Kidney (tissue), 14 donors: Measurements from ENCODE around the gene PCDH9. TPM values are rescaled to one million over a fixed set of nuclear protein-coding genes. Genes with fewer than 3 reads are reported as not detected.

Experiments
- DNase-seq, 5 donors: peaks; one replicate each; pipeline ENCODE4 v3.0.0-alpha.2; 2013 to 2020
- FAIRE-seq: peaks from 2 replicates; lab custom pipeline; 2012; peaks lifted over from hg19 to GRCh38; lab: Jason Lieb, UNC
- H3K27ac ChIP-seq, 2 donors: one replicate each; pipeline ENCODE4 v1.7.0; 2013; ENCODE audit warnings: low read depth in 2 of 2, low read length in 2 of 2, inconsistent platforms in 1 of 2
- H3K27me3 ChIP-seq: one replicate; pipeline ENCODE4 v1.7.1; 2013; ENCODE audit warnings: low read length, inconsistent platforms; ENCODE audit not compliant: control insufficient read depth, insufficient read depth
- H3K36me3 ChIP-seq, 3 donors: one replicate each; pipeline versions ENCODE4 v1.7.0 to v1.7.1; 2013; ENCODE audit warnings: low read length in 3 of 3, control low read depth in 1 of 3, inconsistent platforms in 1 of 3; ENCODE audit not compliant: insufficient read depth in 3 of 3, control insufficient read depth in 2 of 3
- H3K4me1 ChIP-seq, 3 donors: one replicate each; pipeline versions ENCODE4 v1.7.0 to v1.7.1; 2013; ENCODE audit warnings: low read length in 3 of 3, inconsistent platforms in 1 of 3, low read depth in 1 of 3; ENCODE audit not compliant: control insufficient read depth in 2 of 3, insufficient read depth in 2 of 3
- H3K4me3 ChIP-seq, 3 donors: one replicate each; pipeline versions ENCODE4 v1.7.0 to v1.8.1; 2013; ENCODE audit warnings: low read length in 3 of 3, control low read depth in 1 of 3, inconsistent platforms in 1 of 3
- H3K9ac ChIP-seq, 3 donors: one replicate each; pipeline versions ENCODE4 v1.7.0 to v1.7.1; 2013; ENCODE audit warnings: low read length in 3 of 3, control low read depth in 1 of 3, inconsistent platforms in 1 of 3
- H3K9me3 ChIP-seq, 3 donors: one replicate each; pipeline versions ENCODE4 v1.7.0 to v1.7.1; 2013; ENCODE audit warnings: low read length in 3 of 3, control low read depth in 1 of 3, inconsistent platforms in 1 of 3; ENCODE audit not compliant: control insufficient read depth in 2 of 3, insufficient read depth in 1 of 3
- CTCF ChIP-seq: IDR thresholded peaks from 3 replicates; pipeline ENCODE4 v1.5.1; 2012; ENCODE audit warnings: mild to moderate bottlenecking, moderate library complexity, borderline replicate concordance; ENCODE audit not compliant: insufficient read depth; ENCODE audit errors: extremely low read depth
- intact Hi-C: fragments of 100-400 bp; cut with DNase I; formaldehyde crosslinking; loops from one replicate; pipeline ENCODE4 v1.11.1; 2022
- polyA plus RNA-seq: library from polyadenylated mRNA; stranded (reverse); fragments of 350-450 nt; fragmentation: Illumina TruSeq; extraction: RNeasy Lipid Tissue Mini Kit (QIAGEN cat#74804); gene quantifications from one replicate; pipeline ENCODE4 v1.2.3, GENCODE V29; 2014; ENCODE audit warnings: low read depth, low replicate concordance; ENCODE audit not compliant: insufficient read depth
- total RNA-seq: library from RNA; stranded (reverse); fragmentation: NEBNext Ultra II Directional; extraction: Animal tissue kit (Norgen Biotek cat#: 25700); gene quantifications from one replicate; pipeline ENCODE4 v1.2.1, GENCODE V29; 2021
- donor health status: control.
- donor health status: control.
- donor health status: control.
- donor health status: control.
- donor health status: control.
- donor health status: DM: yes; HTN: yes; CAD: no.
- donor health status: Normal renal cell carcinoma (clear cell type).

Gene PCDH9
- total and polyA plus RNA-seq, 2 donors from 2014 or later = 1.6 to 9.5 TPM

- FAIRE-seq = no peak
- H3K4me1 ChIP-seq = peaks cover 0 to 5% (median 0%) of the 10 kb centered on the region in 3 donors
These were observed 281.2 kb downstream of the PCDH9 start for GRCh38 chr13:66948910-66949309.

GRCh38 chr13:66943530-66943929 is 286.6 kb downstream of the PCDH9 start:
- no peak overlapping the region for H3K27ac ChIP-seq

More at GRCh38 chr13:66948910-66949309, 281.2 kb downstream of the PCDH9 start:
- Histone ChIP-seq H3K9ac (no peak overlapping the region), H3K9me3 (no peaks in the 10 kb centered on the region), H3K27ac (no peak overlapping the region), H3K36me3 (no peaks in the 10 kb centered on the region), H3K4me3 (no peak overlapping the region), H3K27me3 (no peaks in the 10 kb centered on the region)
- DNase-seq = no peak
- intact Hi-C loops = no loop called here
- TF ChIP-seq CTCF = no peak

GRCh38 chr13:66940113-66940512 is 290.0 kb downstream of the PCDH9 start:
- no peaks in the 10 kb centered on the region for H3K27me3 ChIP-seq
- H3K27ac ChIP-seq = no peak overlapping the region
- intact Hi-C loops = no loop called here
- no peak overlapping the region for H3K4me3 ChIP-seq
- no peak for TF ChIP-seq CTCF
- FAIRE-seq = no peak
- no peak overlapping the region for H3K9ac ChIP-seq
- DNase-seq = no peak
- H3K4me1 ChIP-seq = no peaks in the 10 kb centered on the region
- H3K36me3 ChIP-seq = no peaks in the 10 kb centered on the region
- no peaks in the 10 kb centered on the region for H3K9me3 ChIP-seq

More at GRCh38 chr13:66943530-66943929, 286.6 kb downstream of the PCDH9 start:
- FAIRE-seq = no peak
- Histone ChIP-seq H3K27me3 (no peaks in the 10 kb centered on the region), H3K9ac (no peak overlapping the region), H3K36me3 (no peaks in the 10 kb centered on the region), H3K9me3 (no peaks in the 10 kb centered on the region), H3K4me3 (no peak overlapping the region), H3K4me1 (peaks cover 0 to 5% (median 0%) of the 10 kb centered on the region in 3 donors)
- intact Hi-C loops = no loop called here
- no peak for DNase-seq
- no peak for TF ChIP-seq CTCF

GRCh38 chr13:66937423-66937822 is 292.7 kb downstream of the PCDH9 start:
- no peak overlapping the region for H3K27ac ChIP-seq
- FAIRE-seq (no peak), DNase-seq (no peak)
- no peaks in the 10 kb centered on the region for H3K27me3 ChIP-seq
- no peaks in the 10 kb centered on the region for H3K4me1 ChIP-seq
- no peaks in the 10 kb centered on the region for H3K36me3 ChIP-seq
- TF ChIP-seq CTCF = no peak
- no peak overlapping the region for H3K9ac ChIP-seq
- no peak overlapping the region for H3K4me3 ChIP-seq
- no peaks in the 10 kb centered on the region for H3K9me3 ChIP-seq
- intact Hi-C loops = no loop called here
